Suprapubic skin (tissue), 4 donors: ENCODE results near the gene RAP1B. TPM values are rescaled to one million over a fixed set of nuclear protein-coding genes. Genes with fewer than 3 reads are reported as not detected.

ENCODE experiments used
- DNase-seq, 2 donors: peaks; one replicate each; pipeline ENCODE4 v3.0.0-alpha.2; 2019; ENCODE audit warnings: low spot score in 2 of 2
- H3K27ac ChIP-seq: fragments of 200-600 bp; sonication (generic); one replicate; pipeline ENCODE4 v1.5.1; 2019
- H3K27me3 ChIP-seq: fragments of 200-600 bp; sonication (generic); one replicate; pipeline ENCODE4 v1.5.1; 2019
- H3K36me3 ChIP-seq: fragments of 200-600 bp; sonication (generic); one replicate; pipeline ENCODE4 v1.5.1; 2019
- H3K4me1 ChIP-seq: fragments of 200-600 bp; sonication (generic); one replicate; pipeline ENCODE4 v1.5.1; 2019
- H3K4me3 ChIP-seq: fragments of 200-600 bp; sonication (generic); one replicate; pipeline ENCODE4 v1.5.1; 2019; ENCODE audit warnings: mild to moderate bottlenecking
- H3K9me3 ChIP-seq: fragments of 200-600 bp; sonication (generic); one replicate; pipeline ENCODE4 v1.5.1; 2019
- EP300 ChIP-seq: sonication (generic); formaldehyde crosslinking; IDR thresholded peaks from one replicate; pipeline ENCODE4 v1.6.1; 2017; ENCODE audit warnings: antibody characterized with exemption
- POLR2A ChIP-seq, 2 donors: fragments of 450-650 bp; IDR thresholded peaks; one replicate each; pipeline ENCODE4 v1.6.1; 2017; ENCODE audit warnings: antibody characterized with exemption in 2 of 2, mild to moderate bottlenecking in 2 of 2, moderate library complexity in 2 of 2
- POLR2AphosphoS5 ChIP-seq, 3 donors: sonication (generic); formaldehyde crosslinking; IDR thresholded peaks; one replicate each; pipeline ENCODE4 v1.6.1; 2017; ENCODE audit warnings: antibody characterized with exemption in 3 of 3
- WGBS: methylation state at CpG from one replicate; pipeline ENCODE4 v1.1.5; 2018; 5-methylcytosine and 5-hydroxymethylcytosine counted together
- total RNA-seq, 4 donors: library from RNA; depleted of rRNA; stranded (reverse); fragments of >200 nt; gene quantifications; one replicate each; pipeline ENCODE4 v1.1.0, GENCODE V29; 2016
- TF ChIP-seq, protein P1 (sequence below), 2 donors: fragments of 200-600 bp in 1 of 2; fragments of 450-650 bp in 1 of 2; sonication (generic) in 1 of 2; IDR thresholded peaks; one replicate each; pipeline ENCODE4 v1.5.1; 2016 to 2019; ENCODE audit warnings: antibody characterized with exemption in 2 of 2, mild to moderate bottlenecking in 1 of 2, moderate library complexity in 1 of 2

Gene RAP1B
- total RNA-seq, 4 donors from 2014 or later = 95.2 to 154 (median 115) TPM

DNA sequence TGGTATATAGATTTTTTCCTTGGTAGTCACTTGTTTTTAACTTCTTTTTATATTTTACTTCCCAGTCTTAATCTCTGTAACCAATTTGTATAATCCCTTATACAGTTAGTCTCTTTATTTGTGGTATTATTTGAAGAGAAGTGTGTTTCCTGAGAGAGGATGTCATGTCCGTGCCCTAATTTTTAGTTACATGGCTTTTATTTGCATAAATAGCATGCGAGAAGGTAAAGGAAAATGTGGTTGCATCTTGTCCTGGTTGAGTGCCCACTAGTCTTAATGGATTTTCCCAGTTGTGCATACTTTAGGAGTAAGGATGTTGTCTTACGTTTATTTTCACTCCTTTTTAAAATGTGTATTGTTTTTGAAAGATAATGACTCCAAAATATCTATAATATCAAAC, 27.5 kb downstream of the RAP1B start:
- TF ChIP-seq EP300 (no peak), POLR2AphosphoS5 (IDR thresholded peaks at IDR 0.05) (no peak), POLR2A (IDR thresholded peaks at IDR 0.05) (no peak)
- TF ChIP-seq, protein P1, sequence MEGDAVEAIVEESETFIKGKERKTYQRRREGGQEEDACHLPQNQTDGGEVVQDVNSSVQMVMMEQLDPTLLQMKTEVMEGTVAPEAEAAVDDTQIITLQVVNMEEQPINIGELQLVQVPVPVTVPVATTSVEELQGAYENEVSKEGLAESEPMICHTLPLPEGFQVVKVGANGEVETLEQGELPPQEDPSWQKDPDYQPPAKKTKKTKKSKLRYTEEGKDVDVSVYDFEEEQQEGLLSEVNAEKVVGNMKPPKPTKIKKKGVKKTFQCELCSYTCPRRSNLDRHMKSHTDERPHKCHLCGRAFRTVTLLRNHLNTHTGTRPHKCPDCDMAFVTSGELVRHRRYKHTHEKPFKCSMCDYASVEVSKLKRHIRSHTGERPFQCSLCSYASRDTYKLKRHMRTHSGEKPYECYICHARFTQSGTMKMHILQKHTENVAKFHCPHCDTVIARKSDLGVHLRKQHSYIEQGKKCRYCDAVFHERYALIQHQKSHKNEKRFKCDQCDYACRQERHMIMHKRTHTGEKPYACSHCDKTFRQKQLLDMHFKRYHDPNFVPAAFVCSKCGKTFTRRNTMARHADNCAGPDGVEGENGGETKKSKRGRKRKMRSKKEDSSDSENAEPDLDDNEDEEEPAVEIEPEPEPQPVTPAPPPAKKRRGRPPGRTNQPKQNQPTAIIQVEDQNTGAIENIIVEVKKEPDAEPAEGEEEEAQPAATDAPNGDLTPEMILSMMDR (IDR thresholded peaks at IDR 0.05) = no peak
- H3K27me3 ChIP-seq = no peaks in the 10 kb centered on the region
- H3K4me1 ChIP-seq = peaks cover 40% of the 10 kb centered on the region
- H3K4me3 ChIP-seq = no peak overlapping the region
- no peaks in the 10 kb centered on the region for H3K36me3 ChIP-seq
- 74% methylated on average over 3 of the region's 3 CpGs for WGBS
- no peaks in the 10 kb centered on the region for H3K9me3 ChIP-seq
- no peak overlapping the region for H3K27ac ChIP-seq
- no peak for DNase-seq

DNA sequence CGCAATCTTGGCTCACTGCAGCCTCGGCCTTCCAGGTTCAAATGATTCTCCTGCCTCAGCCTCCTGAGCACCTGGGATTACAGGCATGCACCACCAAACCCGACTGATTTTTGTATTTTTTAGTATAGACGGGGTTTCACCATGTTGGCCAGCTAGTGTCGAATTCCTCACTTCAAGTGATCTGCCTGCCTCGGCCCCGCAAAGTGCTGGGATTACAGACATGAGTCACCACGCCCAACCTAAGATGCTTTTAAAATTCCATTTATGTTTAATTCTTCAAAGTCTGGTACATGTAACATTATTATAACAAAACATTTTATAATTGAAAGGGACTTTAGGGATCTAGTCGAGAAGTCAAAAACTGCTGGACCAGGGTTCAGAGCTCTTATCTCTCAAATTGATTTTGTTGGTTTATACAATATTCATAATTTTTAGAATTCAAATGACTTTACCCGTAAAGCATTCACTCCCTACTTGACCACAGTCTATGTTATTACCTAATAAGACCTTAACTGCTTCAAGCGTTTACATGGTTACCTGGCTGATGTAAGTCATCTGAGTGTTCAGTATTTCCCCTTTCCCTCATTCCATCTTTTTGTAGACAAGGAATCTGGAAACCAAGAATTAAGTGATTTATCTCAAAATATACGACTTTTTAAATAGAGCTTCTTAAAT, 28.2 kb downstream of the RAP1B start:
- Histone ChIP-seq H3K4me3 (no peak overlapping the region), H3K27me3 (no peaks in the 10 kb centered on the region), H3K9me3 (no peaks in the 10 kb centered on the region), H3K4me1 (peaks cover 35% of the 10 kb centered on the region), H3K36me3 (no peaks in the 10 kb centered on the region), H3K27ac (no peak overlapping the region)
- no peak for DNase-seq
- 89% methylated on average over 12 of the region's 12 CpGs for WGBS
- no peak for TF ChIP-seq EP300
- TF ChIP-seq POLR2A (IDR thresholded peaks at IDR 0.05) = no peak
- no peak for TF ChIP-seq POLR2AphosphoS5 (IDR thresholded peaks at IDR 0.05)
- TF ChIP-seq, protein P1 (IDR thresholded peaks at IDR 0.05) = no peak

DNA sequence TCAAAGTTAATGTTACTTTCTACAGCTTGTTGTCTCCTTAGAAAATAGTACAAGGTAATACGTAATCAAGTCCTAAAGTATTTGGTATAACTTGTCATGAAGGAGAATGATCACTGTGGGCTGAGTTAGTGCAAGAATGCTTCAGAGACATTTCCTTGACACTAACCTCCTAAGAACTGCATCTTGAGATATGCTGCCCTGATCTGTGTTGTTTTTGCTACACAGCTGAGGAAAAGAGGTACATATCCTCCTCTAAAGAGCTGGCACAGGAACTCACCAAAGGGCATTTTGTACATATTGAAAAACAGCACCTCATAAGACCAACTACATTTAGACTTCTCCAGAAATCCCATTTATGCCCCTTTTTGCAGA, 28.7 kb downstream of the RAP1B start:
- 95% methylated on average over 1 of the region's 1 CpG for WGBS
- peaks cover 30% of the 10 kb centered on the region for H3K4me1 ChIP-seq
- no peak for DNase-seq
- H3K27ac ChIP-seq = no peak overlapping the region
- H3K4me3 ChIP-seq = no peak overlapping the region
- TF ChIP-seq POLR2A (IDR thresholded peaks at IDR 0.05) (no peak), POLR2AphosphoS5 (IDR thresholded peaks at IDR 0.05) (no peak)
- TF ChIP-seq, protein P1 (IDR thresholded peaks at IDR 0.05) = no peak
- no peaks in the 10 kb centered on the region for H3K9me3 ChIP-seq
- no peaks in the 10 kb centered on the region for H3K27me3 ChIP-seq
- no peaks in the 10 kb centered on the region for H3K36me3 ChIP-seq

DNA sequence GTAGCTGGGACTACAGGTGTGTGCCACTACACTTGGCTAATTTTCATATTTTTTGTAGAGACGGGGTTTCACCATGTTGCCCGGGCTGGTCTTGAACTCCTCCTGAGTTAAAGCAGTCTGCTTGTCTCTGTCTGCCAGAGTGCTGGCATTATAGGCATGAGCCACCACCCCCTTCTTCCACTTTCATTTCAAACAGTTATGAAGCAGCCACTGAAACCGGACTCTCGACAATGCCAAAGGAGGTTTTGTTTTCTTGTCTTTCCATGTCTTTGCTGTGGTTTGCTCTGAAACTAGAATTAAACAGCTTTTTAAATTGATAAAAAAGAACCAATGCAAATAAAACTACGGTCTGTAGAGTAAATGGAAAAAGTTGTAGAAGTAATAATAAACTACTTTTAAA, 30.4 kb downstream of the RAP1B start:
- H3K27ac ChIP-seq = no peak overlapping the region
- no peak for DNase-seq
- H3K4me3 ChIP-seq = no peak overlapping the region
- no peaks in the 10 kb centered on the region for H3K27me3 ChIP-seq
- H3K36me3 ChIP-seq = no peaks in the 10 kb centered on the region
- no peak for TF ChIP-seq POLR2AphosphoS5 (IDR thresholded peaks at IDR 0.05)
- no peak for TF ChIP-seq EP300
- TF ChIP-seq, protein P1 (IDR thresholded peaks at IDR 0.05) = no peak
- no peak for TF ChIP-seq POLR2A (IDR thresholded peaks at IDR 0.05)
- H3K9me3 ChIP-seq = no peaks in the 10 kb centered on the region
- WGBS = 54% methylated on average over 5 of the region's 5 CpGs
- peaks cover 18% of the 10 kb centered on the region for H3K4me1 ChIP-seq

DNA sequence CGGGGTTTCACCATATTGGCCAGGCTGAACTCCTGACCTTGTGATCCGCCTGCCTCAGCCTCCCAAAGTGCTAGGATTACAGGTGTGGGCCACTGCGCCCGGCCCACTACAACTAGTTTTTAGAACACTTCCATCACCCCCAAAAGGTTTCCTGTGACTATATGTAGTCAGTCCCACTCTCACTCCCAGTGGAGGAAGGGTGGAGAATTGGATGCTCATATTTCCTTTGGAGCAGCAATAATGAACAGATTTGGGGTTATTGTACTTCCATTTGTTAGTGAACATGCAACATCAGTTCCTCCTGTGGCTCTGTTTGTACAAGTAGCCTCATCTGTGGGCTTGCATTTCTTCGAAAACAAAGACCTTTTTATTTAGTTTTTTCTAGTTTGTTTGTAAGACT, 35.8 kb downstream of the RAP1B start:
- Histone ChIP-seq H3K27ac (no peak overlapping the region), H3K27me3 (no peaks in the 10 kb centered on the region), H3K36me3 (peaks cover 4% of the 10 kb centered on the region), H3K9me3 (no peaks in the 10 kb centered on the region), H3K4me3 (no peak overlapping the region), H3K4me1 (peaks cover 15% of the 10 kb centered on the region)
- no peak for DNase-seq
- TF ChIP-seq POLR2A (IDR thresholded peaks at IDR 0.05) (no peak), POLR2AphosphoS5 (IDR thresholded peaks at IDR 0.05) (no peak), EP300 (no peak)
- TF ChIP-seq, protein P1 (IDR thresholded peaks at IDR 0.05) = no peak
- WGBS = 93% methylated on average over 5 of the region's 5 CpGs
